IPS-NIHi11 (cell line): Measurements from ENCODE around the gene GLIS2.

Source experiments
- DNase-seq: peaks from one replicate; pipeline ENCODE4 v3.0.0; 2012; ENCODE audit warnings: mixed read lengths, low spot score

GLIS2 gene

GRCh38 chr16:4350787-4351659, 35.2 kb downstream of the GLIS2 start, which contains the start of gene PAM16:
TSS of gene PAM16 (minus strand) at chr16:4351321. CDS start at chr16:4351234, 87 bp downstream.
- peak; percentile 96 for DNase-seq

- DNase-seq: no peak
These were observed 36.0 kb downstream of the GLIS2 start for GRCh38 chr16:4351880-4352279.

- DNase-seq: no peak
These were observed 37.0 kb downstream of the GLIS2 start for GRCh38 chr16:4352843-4353242.

- DNase-seq: no peak
These were observed 37.8 kb downstream of the GLIS2 start for GRCh38 chr16:4353675-4354074.

- DNase-seq: no peak
These were observed 38.9 kb downstream of the GLIS2 start for GRCh38 chr16:4354512-4355409.

GRCh38 chr16:4356820-4357219, 41.0 kb downstream of the GLIS2 start:
- DNase-seq: no peak

- no peak for DNase-seq
These were observed 42.4 kb downstream of the GLIS2 start for GRCh38 chr16:4358236-4358635.

- peak; percentile 93 for DNase-seq
These were observed 43.1 kb downstream of the GLIS2 start for GRCh38 chr16:4358831-4359561.

GRCh38 chr16:4359914-4360313, 44.0 kb downstream of the GLIS2 start:
- DNase-seq: no peak

- peak; percentile 75 for DNase-seq
These were observed 44.7 kb downstream of the GLIS2 start for GRCh38 chr16:4360538-4361021.

- DNase-seq: no peak
These were observed 45.4 kb downstream of the GLIS2 start for GRCh38 chr16:4361033-4361943.

GRCh38 chr16:4361944-4362311, 46.1 kb downstream of the GLIS2 start:
- no peak for DNase-seq

GRCh38 chr16:4362476-4363135, 46.7 kb downstream of the GLIS2 start:
- no peak for DNase-seq

GRCh38 chr16:4364196-4365013, 48.5 kb downstream of the GLIS2 start:
- DNase-seq: no peak

GRCh38 chr16:4365014-4365406, 49.1 kb downstream of the GLIS2 start:
- DNase-seq: no peak

- no peak for DNase-seq
These were observed 49.7 kb downstream of the GLIS2 start for GRCh38 chr16:4365615-4366014.

- DNase-seq: no peak
These were observed 50.1 kb downstream of the GLIS2 start for GRCh38 chr16:4366016-4366415.

- no peak for DNase-seq
These were observed 51.6 kb downstream of the GLIS2 start for GRCh38 chr16:4367393-4367856.

- no peak for DNase-seq
These were observed 53.3 kb downstream of the GLIS2 start for GRCh38 chr16:4369007-4369733.
